ENCODE data around the gene DIAPH2. TPM values are rescaled to one million over a fixed set of nuclear protein-coding genes. Genes with fewer than 3 reads are reported as not detected.

Gene DIAPH2
- total and polyA plus RNA-seq, 2 donors (not counting 1 experiment from before 2014, with no cell fraction given): 4.2 to 32.4 TPM

GRCh38 chrX:97332963-97333362 lies 648.3 kb downstream of the DIAPH2 start:
- DNase-seq: no peak
- Mint-ChIP-seq H3K4me3 (no peak overlapping the region), H3K4me1 (peaks cover 3% of the 10 kb centered on the region), H3K27me3 (no peaks in the 10 kb centered on the region), H3K27ac (no peak overlapping the region), H3K9me3 (ENCODE audit: insufficient read depth) (no peaks in the 10 kb centered on the region)
- no peaks in the 10 kb centered on the region for H3K9me3 ChIP-seq (ENCODE audit: control extremely low read depth in 1 of 3, control insufficient read depth in 2 of 3, insufficient read depth in 1 of 3, low read length in 2 of 3)
- H3K27me3 ChIP-seq (replicated peaks in 1 of 4; ENCODE audit: control extremely low read depth in 1 of 4, control insufficient read depth in 3 of 4, insufficient read depth in 4 of 4, low read length in 3 of 4): no peaks in the 10 kb centered on the region
- no peak for TF ChIP-seq CTCF (IDR thresholded peaks at IDR 0.05)
- TF ChIP-seq EZH2 (IDR thresholded peaks at IDR 0.05; ENCODE audit: borderline replicate concordance, insufficient read depth, low read depth, low read length, poor library complexity, severe bottlenecking): no peak
- H3K9ac ChIP-seq (ENCODE audit: low read length): no peak overlapping the region
- no peak overlapping the region for H3K4me3 ChIP-seq (ENCODE audit: control extremely low read depth in 1 of 5, extremely low read depth in 1 of 5, insufficient read depth in 1 of 5, low read depth in 2 of 5, low read length in 4 of 5)
- ChIA-PET CTCF (no interaction called here), POLR2A (no interaction called here)
- H3K36me3 ChIP-seq (replicated peaks in 1 of 2; ENCODE audit: control extremely low read depth in 1 of 2, control insufficient read depth in 1 of 2, extremely low read depth in 1 of 2, insufficient read depth in 2 of 2, low read length in 1 of 2): no peaks in the 10 kb centered on the region
- no peaks in the 10 kb centered on the region for H3K79me2 ChIP-seq (ENCODE audit: control insufficient read depth, insufficient read depth, low read length)
- no CpG with 5 or more reads among the region's 3 CpGs for WGBS (ENCODE audit: insufficient coverage)
- no peak overlapping the region for H3K4me2 ChIP-seq (replicated peaks; ENCODE audit: low read depth, low read length, poor library complexity, severe bottlenecking)
- no peak for ATAC-seq (ENCODE audit: low read depth)
- H4K20me1 ChIP-seq (ENCODE audit: control insufficient read depth, insufficient read depth, low read length, poor library complexity, severe bottlenecking): no peaks in the 10 kb centered on the region
- H2AFZ ChIP-seq (ENCODE audit: insufficient read depth, low read depth, low read length, poor library complexity, severe bottlenecking): no peak overlapping the region
- intact Hi-C loops (cut with micrococcal nuclease): no loop called here
- no peak overlapping the region for H3K27ac ChIP-seq (ENCODE audit: low read length in 2 of 2)
- H3K4me1 ChIP-seq (ENCODE audit: control insufficient read depth in 2 of 2, insufficient read depth in 2 of 2, low read length in 2 of 2): no peaks in the 10 kb centered on the region

GRCh38 chrX:97334850-97335249 lies 650.2 kb downstream of the DIAPH2 start:
- no peaks in the 10 kb centered on the region for H3K36me3 ChIP-seq (replicated peaks in 1 of 2; ENCODE audit: control extremely low read depth in 1 of 2, control insufficient read depth in 1 of 2, extremely low read depth in 1 of 2, insufficient read depth in 2 of 2, low read length in 1 of 2)
- no CpG with 5 or more reads among the region's 9 CpGs for WGBS (ENCODE audit: insufficient coverage)
- no peaks in the 10 kb centered on the region for H3K27me3 ChIP-seq (replicated peaks in 1 of 4; ENCODE audit: control extremely low read depth in 1 of 4, control insufficient read depth in 3 of 4, insufficient read depth in 4 of 4, low read length in 3 of 4)
- intact Hi-C loops (cut with micrococcal nuclease): no loop called here
- H3K4me3 ChIP-seq (ENCODE audit: control extremely low read depth in 1 of 5, extremely low read depth in 1 of 5, insufficient read depth in 1 of 5, low read depth in 2 of 5, low read length in 4 of 5): no peak overlapping the region
- no peaks in the 10 kb centered on the region for H3K79me2 ChIP-seq (ENCODE audit: control insufficient read depth, insufficient read depth, low read length)
- no peaks in the 10 kb centered on the region for H4K20me1 ChIP-seq (ENCODE audit: control insufficient read depth, insufficient read depth, low read length, poor library complexity, severe bottlenecking)
- no peaks in the 10 kb centered on the region for H3K9me3 ChIP-seq (ENCODE audit: control extremely low read depth in 1 of 3, control insufficient read depth in 2 of 3, insufficient read depth in 1 of 3, low read length in 2 of 3)
- ChIA-PET POLR2A (no interaction called here), CTCF (no interaction called here)
- H3K4me1 ChIP-seq (ENCODE audit: control insufficient read depth in 2 of 2, insufficient read depth in 2 of 2, low read length in 2 of 2): no peaks in the 10 kb centered on the region
- no peak overlapping the region for H2AFZ ChIP-seq (ENCODE audit: insufficient read depth, low read depth, low read length, poor library complexity, severe bottlenecking)
- peaks cover 3% of the 10 kb centered on the region for H3K4me1 Mint-ChIP-seq
- no peak overlapping the region for H3K27ac Mint-ChIP-seq
- H3K27ac ChIP-seq (ENCODE audit: low read length in 2 of 2): no peak overlapping the region
- no peak overlapping the region for H3K4me3 Mint-ChIP-seq
- ATAC-seq (ENCODE audit: low read depth) (no peak), DNase-seq (peak; percentile 6)
- TF ChIP-seq EZH2 (IDR thresholded peaks at IDR 0.05; ENCODE audit: borderline replicate concordance, insufficient read depth, low read depth, low read length, poor library complexity, severe bottlenecking): no peak
- no peak for TF ChIP-seq CTCF (IDR thresholded peaks at IDR 0.05)
- H3K9ac ChIP-seq (ENCODE audit: low read length): no peak overlapping the region
- H3K27me3 Mint-ChIP-seq: no peaks in the 10 kb centered on the region
- no peaks in the 10 kb centered on the region for H3K9me3 Mint-ChIP-seq (ENCODE audit: insufficient read depth)
- H3K4me2 ChIP-seq (replicated peaks; ENCODE audit: low read depth, low read length, poor library complexity, severe bottlenecking): no peak overlapping the region

Data from B cell (primary cell).